Suprapubic skin (tissue), 4 donors: ENCODE measurements around the gene PKP1.
A peak's percentile ranks its signal among the peaks of the same experiment; 100 is the strongest.

Experiments
- CTCF ChIP-seq, 2 donors: fragments of 200-600 bp in 1 of 2; fragments of 450-650 bp in 1 of 2; sonication (generic) in 1 of 2; IDR thresholded peaks; one replicate each; pipeline ENCODE4 v1.5.1; 2016 to 2019; ENCODE audit warnings: antibody characterized with exemption in 2 of 2, mild to moderate bottlenecking in 1 of 2, moderate library complexity in 1 of 2
- POLR2A ChIP-seq, 2 donors: fragments of 450-650 bp; IDR thresholded peaks; one replicate each; pipeline ENCODE4 v1.6.1; 2017; ENCODE audit warnings: antibody characterized with exemption in 2 of 2, mild to moderate bottlenecking in 2 of 2, moderate library complexity in 2 of 2
- POLR2AphosphoS5 ChIP-seq, 3 donors: sonication (generic); formaldehyde crosslinking; IDR thresholded peaks; one replicate each; pipeline ENCODE4 v1.6.1; 2017; ENCODE audit warnings: antibody characterized with exemption in 3 of 3

- no peak for TF ChIP-seq POLR2A (IDR thresholded peaks at IDR 0.05)
- peak; percentile 58 to 86 for TF ChIP-seq CTCF (IDR thresholded peaks at IDR 0.05)
- no peak for TF ChIP-seq POLR2AphosphoS5 (IDR thresholded peaks at IDR 0.05)
These were observed 78.6 kb downstream of the PKP1 start for GRCh38 chr1:201361652-201362504.
